ENCODE measurements around the gene SP1. TPM values are rescaled to one million over a fixed set of nuclear protein-coding genes. Genes with fewer than 3 reads are reported as not detected.
A peak's percentile ranks its signal among the peaks of the same experiment; 100 is the strongest.

SP1 gene
- total RNA-seq, 3 donors from 2014 or later (not counting 1 experiment from before 2014, with no cell fraction given) = 84.6 to 96.3 (median 88.5) TPM

DNA sequence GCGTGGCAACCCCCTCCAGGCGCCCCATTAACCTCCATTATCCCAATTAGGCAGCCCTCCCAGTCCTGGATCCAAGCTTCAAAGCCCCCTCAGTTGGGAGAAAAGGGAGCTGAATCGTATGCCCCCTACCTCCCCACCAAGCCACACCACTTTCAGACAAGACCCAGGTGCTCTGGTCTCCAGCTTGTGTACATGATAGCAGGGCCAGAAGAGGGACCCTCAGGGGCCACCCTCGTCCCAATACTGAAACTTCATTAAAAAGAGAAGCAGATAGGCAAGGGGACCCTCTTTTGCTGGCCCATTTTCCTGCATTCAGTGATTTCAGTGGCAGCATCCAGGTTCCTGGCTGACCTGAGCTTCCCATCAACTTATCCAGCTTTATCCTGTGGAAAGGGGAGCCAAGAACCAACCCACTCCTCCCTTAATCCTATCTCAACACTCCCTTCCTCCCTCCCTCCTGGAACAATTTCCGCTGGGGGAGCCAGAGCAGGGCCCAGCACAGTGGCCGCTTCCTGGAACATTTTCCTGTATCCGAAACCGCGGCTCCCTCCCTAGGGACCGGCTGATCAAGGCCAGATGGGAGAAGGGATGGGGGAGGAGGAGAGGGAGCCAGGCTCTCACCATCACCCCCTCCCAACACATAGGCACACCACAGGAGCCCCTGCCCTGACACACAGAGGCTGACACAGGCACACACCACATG, 34.3 kb upstream of the SP1 start:
- intact Hi-C loops (cut with micrococcal nuclease) = loop anchor here (1.0 to 10.0 kb wide), 3 partner anchors 21 to 281 kb away; no protein-coding TSS in a partner anchor
- Mint-ChIP-seq H3K9me3 (no peaks in the 10 kb centered on the region), H3K4me3 (peak overlapping the region; percentile 99), H3K36me3 (no peaks in the 10 kb centered on the region), H3K27me3 (ENCODE audit: low read depth in 2 of 2) (peaks cover 0 to 1% of the 10 kb centered on the region in 2 donors), H3K4me1 (peaks cover 11 to 19% of the 10 kb centered on the region in 2 donors), H3K27ac (peak overlapping the region; percentile 73 to 84)
- peak overlapping the region; percentile 57 for H3K4me3 ChIP-seq (ENCODE audit: low read length)
- H3K36me3 ChIP-seq (ENCODE audit: control insufficient read depth, insufficient read depth, low read length) = no peaks in the 10 kb centered on the region
- DNase-seq (no peak), ATAC-seq (no peak)
- TF ChIP-seq, protein P1, sequence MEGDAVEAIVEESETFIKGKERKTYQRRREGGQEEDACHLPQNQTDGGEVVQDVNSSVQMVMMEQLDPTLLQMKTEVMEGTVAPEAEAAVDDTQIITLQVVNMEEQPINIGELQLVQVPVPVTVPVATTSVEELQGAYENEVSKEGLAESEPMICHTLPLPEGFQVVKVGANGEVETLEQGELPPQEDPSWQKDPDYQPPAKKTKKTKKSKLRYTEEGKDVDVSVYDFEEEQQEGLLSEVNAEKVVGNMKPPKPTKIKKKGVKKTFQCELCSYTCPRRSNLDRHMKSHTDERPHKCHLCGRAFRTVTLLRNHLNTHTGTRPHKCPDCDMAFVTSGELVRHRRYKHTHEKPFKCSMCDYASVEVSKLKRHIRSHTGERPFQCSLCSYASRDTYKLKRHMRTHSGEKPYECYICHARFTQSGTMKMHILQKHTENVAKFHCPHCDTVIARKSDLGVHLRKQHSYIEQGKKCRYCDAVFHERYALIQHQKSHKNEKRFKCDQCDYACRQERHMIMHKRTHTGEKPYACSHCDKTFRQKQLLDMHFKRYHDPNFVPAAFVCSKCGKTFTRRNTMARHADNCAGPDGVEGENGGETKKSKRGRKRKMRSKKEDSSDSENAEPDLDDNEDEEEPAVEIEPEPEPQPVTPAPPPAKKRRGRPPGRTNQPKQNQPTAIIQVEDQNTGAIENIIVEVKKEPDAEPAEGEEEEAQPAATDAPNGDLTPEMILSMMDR (IDR thresholded peaks at IDR 0.05) = no peak
- H3K27ac ChIP-seq (ENCODE audit: low read length) = no peak overlapping the region
- no peaks in the 10 kb centered on the region for H3K9me3 ChIP-seq (ENCODE audit: control insufficient read depth, insufficient read depth, low read length)
- H3K4me1 ChIP-seq (ENCODE audit: control insufficient read depth, insufficient read depth, low read length) = peaks cover 14% of the 10 kb centered on the region
- WGBS (ENCODE audit: insufficient coverage) = 43% methylated on average over 4 of the region's 10 CpGs
- H3K27me3 ChIP-seq (ENCODE audit: control insufficient read depth, insufficient read depth, low read length) = no peaks in the 10 kb centered on the region

DNA sequence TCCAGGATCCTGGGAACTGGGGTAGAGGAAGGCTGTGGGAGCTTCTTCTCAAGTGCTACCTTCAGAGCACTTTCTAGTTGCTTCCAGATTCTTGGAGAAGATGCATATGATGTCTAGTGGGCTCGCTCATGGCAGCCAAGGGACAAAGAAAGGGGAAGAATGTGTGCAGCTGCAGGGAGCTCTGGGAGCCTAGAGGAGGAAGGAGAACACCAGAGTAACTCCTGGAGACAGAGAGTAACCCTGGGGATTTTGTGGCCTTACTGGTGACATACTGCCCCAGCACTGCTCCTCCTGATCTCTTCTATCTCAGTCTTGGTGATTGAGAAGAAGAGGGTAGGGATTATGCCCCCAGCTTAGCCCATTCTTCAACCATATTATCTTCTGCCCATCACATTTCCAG, 33.5 kb upstream of the SP1 start:
- Histone ChIP-seq H3K9me3 (ENCODE audit: control insufficient read depth, insufficient read depth, low read length) (no peaks in the 10 kb centered on the region), H3K36me3 (ENCODE audit: control insufficient read depth, insufficient read depth, low read length) (no peaks in the 10 kb centered on the region), H3K27ac (ENCODE audit: low read length) (no peak overlapping the region), H3K27me3 (ENCODE audit: control insufficient read depth, insufficient read depth, low read length) (no peaks in the 10 kb centered on the region), H3K4me3 (ENCODE audit: low read length) (no peak overlapping the region), H3K4me1 (ENCODE audit: control insufficient read depth, insufficient read depth, low read length) (peaks cover 14% of the 10 kb centered on the region)
- ATAC-seq (no peak), DNase-seq (no peak)
- Mint-ChIP-seq H3K27ac (no peak overlapping the region), H3K4me1 (peaks cover 11 to 19% of the 10 kb centered on the region in 2 donors), H3K36me3 (no peaks in the 10 kb centered on the region), H3K9me3 (no peaks in the 10 kb centered on the region), H3K27me3 (ENCODE audit: low read depth in 2 of 2) (no peaks in the 10 kb centered on the region), H3K4me3 (peak overlapping the region; percentile 57)
- intact Hi-C loops (cut with micrococcal nuclease) = loop anchor here (10.0 kb wide), 1 partner anchor 282 kb away; no protein-coding TSS in a partner anchor
- WGBS (ENCODE audit: insufficient coverage) = 96% methylated on average over 1 of the region's 1 CpG
- TF ChIP-seq, protein P1 (IDR thresholded peaks at IDR 0.05) = no peak

DNA sequence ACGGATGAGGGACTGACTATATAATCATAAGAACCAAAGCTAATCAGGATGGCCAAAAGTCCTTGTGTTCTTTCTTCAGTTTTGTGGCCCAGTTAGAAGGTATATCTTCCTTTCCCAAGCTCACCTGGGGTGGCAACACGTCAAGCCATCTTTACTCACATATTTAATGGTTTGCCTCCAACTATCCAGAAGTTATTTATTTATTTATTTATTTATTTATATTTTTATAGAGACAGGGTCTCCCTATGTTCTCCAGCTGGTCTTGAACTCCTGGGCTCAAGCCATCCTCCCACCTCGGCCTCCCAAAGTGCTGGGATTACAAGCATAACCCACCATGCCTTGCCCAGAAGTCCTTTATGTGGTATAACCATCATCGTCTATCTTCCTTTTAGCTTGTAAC, 32.1 kb upstream of the SP1 start:
- ATAC-seq = no peak
- TF ChIP-seq, protein P1 (IDR thresholded peaks at IDR 0.05) = no peak
- no peak overlapping the region for H3K27ac Mint-ChIP-seq
- H3K27me3 ChIP-seq (ENCODE audit: control insufficient read depth, insufficient read depth, low read length) = no peaks in the 10 kb centered on the region
- H3K36me3 Mint-ChIP-seq = no peaks in the 10 kb centered on the region
- H3K27ac ChIP-seq (ENCODE audit: low read length) = no peak overlapping the region
- no peak overlapping the region for H3K4me3 Mint-ChIP-seq
- peaks cover 18 to 25% of the 10 kb centered on the region in 2 donors for H3K4me1 Mint-ChIP-seq
- H3K4me3 ChIP-seq (ENCODE audit: low read length) = no peak overlapping the region
- no peak for DNase-seq
- no peaks in the 10 kb centered on the region for H3K27me3 Mint-ChIP-seq (ENCODE audit: low read depth in 2 of 2)
- H3K9me3 ChIP-seq (ENCODE audit: control insufficient read depth, insufficient read depth, low read length) = no peaks in the 10 kb centered on the region
- H3K36me3 ChIP-seq (ENCODE audit: control insufficient read depth, insufficient read depth, low read length) = no peaks in the 10 kb centered on the region
- H3K9me3 Mint-ChIP-seq = no peaks in the 10 kb centered on the region
- intact Hi-C loops (cut with micrococcal nuclease) = loop anchor here (10.0 kb wide), 1 partner anchor 283 kb away; no protein-coding TSS in a partner anchor
- 90% methylated on average over 3 of the region's 4 CpGs for WGBS (ENCODE audit: insufficient coverage)
- peaks cover 16% of the 10 kb centered on the region for H3K4me1 ChIP-seq (ENCODE audit: control insufficient read depth, insufficient read depth, low read length)

Measured in natural killer cell (primary cell).